Central memory CD8-positive, alpha-beta T cell (primary cell): ENCODE data around the gene CENPF.

Experiments
- ATAC-seq: fragments of 150-1000 bp; cut with Tn5 transposase; replicated peaks from 2 replicates; pipeline ENCODE4 v1.10.0; 2022; ENCODE audit warnings: mild to moderate bottlenecking, moderate FRiP score, moderate number of reproducible peaks; ENCODE audit not compliant: poor library complexity, severe bottlenecking; ENCODE audit errors: extremely low read depth
- DNase-seq, 2 donors: peaks; one replicate each; pipeline ENCODE4 v3.0.0; 2021; ENCODE audit warnings: low spot score in 2 of 2
- H3K27ac Mint-ChIP-seq: one replicate; pipeline ENCODE4 v1.8.0; 2022; ENCODE audit warnings: low read depth, mild to moderate bottlenecking, moderate library complexity, mixed read lengths
- H3K27me3 Mint-ChIP-seq: one replicate; pipeline ENCODE4 v1.8.0; 2022; ENCODE audit warnings: mixed read lengths
- H3K36me3 Mint-ChIP-seq: one replicate; pipeline ENCODE4 v1.8.0; 2022; ENCODE audit warnings: mild to moderate bottlenecking, moderate library complexity, mixed read lengths; ENCODE audit not compliant: insufficient read depth
- H3K4me1 Mint-ChIP-seq: one replicate; pipeline ENCODE4 v1.8.0; 2022; ENCODE audit warnings: mixed read lengths
- H3K4me3 Mint-ChIP-seq: one replicate; pipeline ENCODE4 v1.8.0; 2022; ENCODE audit warnings: mild to moderate bottlenecking, moderate library complexity, mixed read lengths
- H3K9me3 Mint-ChIP-seq: one replicate; pipeline ENCODE4 v1.8.0; 2022; ENCODE audit warnings: mixed read lengths

CENPF gene

DNA sequence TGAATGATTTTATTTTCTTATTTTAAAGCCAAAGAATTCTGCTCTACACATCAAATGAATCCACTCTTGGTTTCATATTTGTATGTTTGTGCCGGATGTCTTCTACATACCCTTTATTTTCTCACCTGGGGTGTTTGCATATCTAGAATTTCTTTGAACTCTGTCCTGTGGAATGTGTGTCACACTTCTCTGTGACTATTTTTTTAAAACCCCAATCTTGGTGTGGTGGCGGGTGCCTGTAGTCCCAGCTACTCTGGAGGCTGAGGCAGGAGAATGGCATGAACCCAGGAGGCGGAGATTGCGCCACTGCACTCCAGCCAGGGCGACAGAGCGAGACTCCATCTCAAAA lies 35.4 kb downstream of the CENPF start:
- ATAC-seq, result peak; percentile 58
- H3K4me3 Mint-ChIP-seq, result peak overlapping the region; percentile 49

DNA sequence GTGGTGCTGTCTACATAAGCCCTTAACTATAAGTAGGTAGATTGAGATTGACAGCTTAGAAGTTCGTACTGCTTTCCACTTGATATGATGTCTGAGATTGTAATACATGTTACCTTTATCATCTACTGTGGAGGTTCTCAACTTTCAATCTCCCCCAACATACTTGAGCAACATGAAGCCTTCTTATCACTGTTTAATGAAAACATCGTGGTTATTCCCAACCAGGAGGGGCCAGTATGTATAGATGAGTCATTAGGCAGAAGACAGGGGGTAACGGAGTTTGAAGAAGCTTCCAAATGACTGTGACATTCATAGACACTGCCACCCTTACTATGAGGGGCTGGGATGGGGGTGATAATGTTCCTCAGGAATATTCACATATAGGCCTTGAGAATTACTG lies 36.0 kb downstream of the CENPF start:
- no peak overlapping the region for H3K27ac Mint-ChIP-seq
- peaks cover 8% of the 10 kb centered on the region for H3K4me1 Mint-ChIP-seq
- no peak overlapping the region for H3K4me3 Mint-ChIP-seq
- peaks cover 4% of the 10 kb centered on the region for H3K36me3 Mint-ChIP-seq
- H3K27me3 Mint-ChIP-seq, result no peaks in the 10 kb centered on the region
- ATAC-seq (no peak), DNase-seq (no peak)
- H3K9me3 Mint-ChIP-seq, result no peaks in the 10 kb centered on the region

More for the DNA sequence above, 35.4 kb downstream of the CENPF start:
- no peaks in the 10 kb centered on the region for H3K9me3 Mint-ChIP-seq
- H3K36me3 Mint-ChIP-seq, result peaks cover 4% of the 10 kb centered on the region
- no peak overlapping the region for H3K27ac Mint-ChIP-seq
- H3K4me1 Mint-ChIP-seq, result peaks cover 13% of the 10 kb centered on the region
- no peak for DNase-seq
- H3K27me3 Mint-ChIP-seq, result no peaks in the 10 kb centered on the region

DNA sequence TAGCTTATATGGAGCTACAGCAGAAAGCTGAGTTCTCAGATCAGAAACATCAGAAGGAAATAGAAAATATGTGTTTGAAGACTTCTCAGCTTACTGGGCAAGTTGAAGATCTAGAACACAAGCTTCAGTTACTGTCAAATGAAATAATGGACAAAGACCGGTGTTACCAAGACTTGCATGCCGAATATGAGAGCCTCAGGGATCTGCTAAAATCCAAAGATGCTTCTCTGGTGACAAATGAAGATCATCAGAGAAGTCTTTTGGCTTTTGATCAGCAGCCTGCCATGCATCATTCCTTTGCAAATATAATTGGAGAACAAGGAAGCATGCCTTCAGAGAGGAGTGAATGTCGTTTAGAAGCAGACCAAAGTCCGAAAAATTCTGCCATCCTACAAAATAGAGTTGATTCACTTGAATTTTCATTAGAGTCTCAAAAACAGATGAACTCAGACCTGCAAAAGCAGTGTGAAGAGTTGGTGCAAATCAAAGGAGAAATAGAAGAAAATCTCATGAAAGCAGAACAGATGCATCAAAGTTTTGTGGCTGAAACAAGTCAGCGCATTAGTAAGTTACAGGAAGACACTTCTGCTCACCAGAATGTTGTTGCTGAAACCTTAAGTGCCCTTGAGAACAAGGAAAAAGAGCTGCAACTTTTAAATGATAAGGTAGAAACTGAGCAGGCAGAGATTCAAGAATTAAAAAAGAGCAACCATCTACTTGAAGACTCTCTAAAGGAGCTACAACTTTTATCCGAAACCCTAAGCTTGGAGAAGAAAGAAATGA lies 37.6 kb downstream of the CENPF start:
- no peak for DNase-seq
- peaks cover 8% of the 10 kb centered on the region for H3K4me1 Mint-ChIP-seq
- H3K27ac Mint-ChIP-seq, result no peak overlapping the region
- H3K4me3 Mint-ChIP-seq, result no peak overlapping the region
- peaks cover 2% of the 10 kb centered on the region for H3K36me3 Mint-ChIP-seq
- H3K27me3 Mint-ChIP-seq, result no peaks in the 10 kb centered on the region
- ATAC-seq, result no peak
- H3K9me3 Mint-ChIP-seq, result no peaks in the 10 kb centered on the region

DNA sequence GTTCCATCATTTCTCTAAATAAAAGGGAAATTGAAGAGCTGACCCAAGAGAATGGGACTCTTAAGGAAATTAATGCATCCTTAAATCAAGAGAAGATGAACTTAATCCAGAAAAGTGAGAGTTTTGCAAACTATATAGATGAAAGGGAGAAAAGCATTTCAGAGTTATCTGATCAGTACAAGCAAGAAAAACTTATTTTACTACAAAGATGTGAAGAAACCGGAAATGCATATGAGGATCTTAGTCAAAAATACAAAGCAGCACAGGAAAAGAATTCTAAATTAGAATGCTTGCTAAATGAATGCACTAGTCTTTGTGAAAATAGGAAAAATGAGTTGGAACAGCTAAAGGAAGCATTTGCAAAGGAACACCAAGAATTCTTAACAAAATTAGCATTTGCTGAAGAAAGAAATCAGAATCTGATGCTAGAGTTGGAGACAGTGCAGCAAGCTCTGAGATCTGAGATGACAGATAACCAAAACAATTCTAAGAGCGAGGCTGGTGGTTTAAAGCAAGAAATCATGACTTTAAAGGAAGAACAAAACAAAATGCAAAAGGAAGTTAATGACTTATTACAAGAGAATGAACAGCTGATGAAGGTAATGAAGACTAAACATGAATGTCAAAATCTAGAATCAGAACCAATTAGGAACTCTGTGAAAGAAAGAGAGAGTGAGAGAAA lies 38.4 kb downstream of the CENPF start:
- Mint-ChIP-seq H3K9me3 (no peaks in the 10 kb centered on the region), H3K27me3 (no peaks in the 10 kb centered on the region)
- ATAC-seq, result peak; percentile 21

DNA sequence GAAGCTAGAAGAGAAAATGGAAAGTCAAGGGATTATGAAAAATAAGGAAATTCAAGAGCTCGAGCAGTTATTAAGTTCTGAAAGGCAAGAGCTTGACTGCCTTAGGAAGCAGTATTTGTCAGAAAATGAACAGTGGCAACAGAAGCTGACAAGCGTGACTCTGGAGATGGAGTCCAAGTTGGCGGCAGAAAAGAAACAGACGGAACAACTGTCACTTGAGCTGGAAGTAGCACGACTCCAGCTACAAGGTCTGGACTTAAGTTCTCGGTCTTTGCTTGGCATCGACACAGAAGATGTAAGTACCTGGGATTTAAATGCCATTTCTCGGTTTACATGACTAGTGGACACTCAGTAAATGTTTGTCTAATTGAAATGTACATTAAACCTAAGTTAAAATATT lies 40.0 kb downstream of the CENPF start:
- H3K27ac Mint-ChIP-seq, result no peak overlapping the region
- H3K9me3 Mint-ChIP-seq, result no peaks in the 10 kb centered on the region
- peaks cover 4% of the 10 kb centered on the region for H3K4me1 Mint-ChIP-seq
- DNase-seq (no peak), ATAC-seq (no peak)
- no peak overlapping the region for H3K4me3 Mint-ChIP-seq
- peaks cover 2% of the 10 kb centered on the region for H3K36me3 Mint-ChIP-seq
- H3K27me3 Mint-ChIP-seq, result no peaks in the 10 kb centered on the region

More for the DNA sequence above, 38.4 kb downstream of the CENPF start:
- peaks cover 2% of the 10 kb centered on the region for H3K36me3 Mint-ChIP-seq
- no peak overlapping the region for H3K27ac Mint-ChIP-seq
- DNase-seq, result no peak
- H3K4me1 Mint-ChIP-seq, result peaks cover 8% of the 10 kb centered on the region
- H3K4me3 Mint-ChIP-seq, result no peak overlapping the region

DNA sequence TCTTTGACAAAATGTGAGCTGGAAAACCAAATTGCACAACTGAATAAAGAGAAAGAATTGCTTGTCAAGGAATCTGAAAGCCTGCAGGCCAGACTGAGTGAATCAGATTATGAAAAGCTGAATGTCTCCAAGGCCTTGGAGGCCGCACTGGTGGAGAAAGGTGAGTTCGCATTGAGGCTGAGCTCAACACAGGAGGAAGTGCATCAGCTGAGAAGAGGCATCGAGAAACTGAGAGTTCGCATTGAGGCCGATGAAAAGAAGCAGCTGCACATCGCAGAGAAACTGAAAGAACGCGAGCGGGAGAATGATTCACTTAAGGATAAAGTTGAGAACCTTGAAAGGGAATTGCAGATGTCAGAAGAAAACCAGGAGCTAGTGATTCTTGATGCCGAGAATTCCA lies 42.7 kb downstream of the CENPF start:
- Mint-ChIP-seq H3K36me3 (no peaks in the 10 kb centered on the region), H3K4me3 (no peak overlapping the region), H3K9me3 (no peaks in the 10 kb centered on the region), H3K27me3 (no peaks in the 10 kb centered on the region), H3K27ac (no peak overlapping the region), H3K4me1 (no peaks in the 10 kb centered on the region)
- DNase-seq (no peak), ATAC-seq (no peak)

DNA sequence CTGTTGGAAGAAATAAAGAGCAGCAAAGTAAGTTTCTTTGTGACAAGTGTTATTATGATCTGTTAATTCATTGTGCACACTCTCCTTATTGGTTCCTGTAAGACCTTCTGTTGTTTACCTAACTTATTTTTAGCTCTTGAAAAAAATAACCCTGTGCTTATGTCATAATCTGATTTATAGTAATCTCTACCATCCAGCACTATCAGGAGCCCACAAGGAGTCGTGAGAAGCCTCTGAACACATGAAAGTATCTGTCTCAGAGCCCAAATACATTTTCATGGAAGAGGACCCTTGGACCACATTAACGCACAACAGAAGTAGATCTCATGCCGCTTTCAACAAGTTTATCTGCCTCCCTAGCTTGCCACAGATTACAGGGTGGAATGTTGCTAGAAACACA lies 45.8 kb downstream of the CENPF start:
- no peak for DNase-seq
- Mint-ChIP-seq H3K4me1 (no peaks in the 10 kb centered on the region), H3K4me3 (no peak overlapping the region), H3K27me3 (no peaks in the 10 kb centered on the region), H3K27ac (no peak overlapping the region), H3K36me3 (peaks cover 2% of the 10 kb centered on the region), H3K9me3 (no peaks in the 10 kb centered on the region)
- ATAC-seq, result no peak

DNA sequence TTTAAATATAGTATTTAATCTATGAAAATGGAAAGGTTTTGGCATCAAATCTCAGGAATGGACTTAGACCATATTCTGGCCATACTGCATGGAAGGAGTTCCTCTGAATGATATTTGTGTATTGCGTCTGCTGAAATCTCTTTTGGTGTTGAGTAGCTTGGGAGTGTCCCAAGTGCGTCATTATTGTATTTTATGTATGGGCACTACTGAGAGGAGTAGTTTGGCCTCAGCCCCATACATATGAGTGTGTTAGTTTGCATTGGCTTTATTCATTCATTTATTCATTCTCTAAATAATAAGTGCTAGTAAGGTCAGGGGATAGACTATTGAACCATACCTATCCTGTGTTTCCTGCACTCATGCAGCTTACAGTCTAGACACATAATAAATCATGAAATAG lies 46.6 kb downstream of the CENPF start:
- DNase-seq (no peak), ATAC-seq (no peak)
- Mint-ChIP-seq H3K9me3 (no peaks in the 10 kb centered on the region), H3K4me3 (no peak overlapping the region), H3K4me1 (no peaks in the 10 kb centered on the region), H3K27ac (no peak overlapping the region), H3K27me3 (no peaks in the 10 kb centered on the region), H3K36me3 (peaks cover 2% of the 10 kb centered on the region)

DNA sequence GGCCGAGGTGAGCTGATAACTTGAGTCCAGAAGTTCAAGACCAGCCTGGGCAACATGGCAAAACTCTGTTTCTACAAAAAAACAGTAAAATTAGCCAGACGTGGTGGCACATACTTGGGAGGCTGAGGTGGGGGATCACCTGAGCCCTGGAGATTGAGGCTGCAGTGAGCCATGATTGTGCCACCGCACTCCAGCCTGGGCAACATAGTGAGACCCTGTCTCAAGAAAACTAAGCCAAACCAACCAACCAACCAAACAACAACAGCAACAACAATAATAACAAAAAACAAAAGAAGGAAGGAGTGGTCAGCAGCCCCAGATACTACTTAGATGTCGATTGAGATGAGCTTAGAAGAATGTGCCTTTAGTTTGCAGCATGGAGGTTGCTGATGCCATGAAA lies 47.7 kb downstream of the CENPF start:
- H3K9me3 Mint-ChIP-seq, result no peaks in the 10 kb centered on the region
- ATAC-seq, result no peak

DNA sequence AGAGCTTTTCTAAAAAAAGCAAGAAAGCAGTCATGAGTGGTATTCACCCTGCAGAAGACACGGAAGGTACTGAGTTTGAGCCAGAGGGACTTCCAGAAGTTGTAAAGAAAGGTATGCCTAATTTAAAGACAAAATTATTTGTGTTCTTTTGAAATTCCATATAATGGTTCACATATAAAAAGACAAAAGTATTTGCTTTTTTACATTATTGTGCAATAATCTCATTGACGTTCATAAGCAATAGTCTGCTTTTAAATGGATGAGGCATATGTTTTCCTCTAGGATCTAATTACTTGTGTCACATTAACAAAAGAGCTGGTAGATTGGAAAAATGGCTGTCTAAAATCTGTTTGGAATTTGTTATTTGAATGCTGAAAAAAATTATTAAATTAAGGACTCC lies 54.3 kb downstream of the CENPF start:
- DNase-seq, result no peak
- Mint-ChIP-seq H3K36me3 (peaks cover 7% of the 10 kb centered on the region), H3K4me1 (no peaks in the 10 kb centered on the region), H3K4me3 (no peak overlapping the region), H3K9me3 (no peaks in the 10 kb centered on the region), H3K27me3 (no peaks in the 10 kb centered on the region), H3K27ac (no peak overlapping the region)
- no peak for ATAC-seq

More for the DNA sequence above, 47.7 kb downstream of the CENPF start:
- no peaks in the 10 kb centered on the region for H3K4me1 Mint-ChIP-seq
- H3K27me3 Mint-ChIP-seq, result no peaks in the 10 kb centered on the region
- no peak for DNase-seq
- H3K27ac Mint-ChIP-seq, result no peak overlapping the region
- H3K36me3 Mint-ChIP-seq, result peaks cover 3% of the 10 kb centered on the region
- H3K4me3 Mint-ChIP-seq, result no peak overlapping the region

DNA sequence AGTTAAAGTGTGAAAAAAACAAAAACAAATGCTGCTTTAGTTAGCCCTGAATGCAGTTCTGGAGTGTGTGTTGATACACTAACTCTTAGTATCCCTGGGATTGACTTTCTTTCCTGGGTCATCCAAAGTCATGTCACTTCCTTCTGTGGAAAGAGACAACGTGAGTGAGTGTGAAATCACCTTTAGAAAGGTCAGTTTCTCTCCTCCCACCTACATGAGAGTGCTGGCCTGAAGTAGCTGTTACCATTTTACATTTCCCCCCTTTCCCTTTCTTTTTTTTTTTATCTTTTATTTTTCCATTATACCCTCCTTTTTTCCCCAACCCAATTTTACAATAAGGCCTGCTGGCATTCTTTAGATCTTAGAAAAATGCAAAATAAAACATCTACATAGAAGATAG lies 55.2 kb downstream of the CENPF start:
- no peaks in the 10 kb centered on the region for H3K27me3 Mint-ChIP-seq
- H3K36me3 Mint-ChIP-seq, result peaks cover 7% of the 10 kb centered on the region
- no peak overlapping the region for H3K27ac Mint-ChIP-seq
- no peak for ATAC-seq
- DNase-seq, result no peak
- no peaks in the 10 kb centered on the region for H3K9me3 Mint-ChIP-seq
- no peak overlapping the region for H3K4me3 Mint-ChIP-seq
- H3K4me1 Mint-ChIP-seq, result no peaks in the 10 kb centered on the region

DNA sequence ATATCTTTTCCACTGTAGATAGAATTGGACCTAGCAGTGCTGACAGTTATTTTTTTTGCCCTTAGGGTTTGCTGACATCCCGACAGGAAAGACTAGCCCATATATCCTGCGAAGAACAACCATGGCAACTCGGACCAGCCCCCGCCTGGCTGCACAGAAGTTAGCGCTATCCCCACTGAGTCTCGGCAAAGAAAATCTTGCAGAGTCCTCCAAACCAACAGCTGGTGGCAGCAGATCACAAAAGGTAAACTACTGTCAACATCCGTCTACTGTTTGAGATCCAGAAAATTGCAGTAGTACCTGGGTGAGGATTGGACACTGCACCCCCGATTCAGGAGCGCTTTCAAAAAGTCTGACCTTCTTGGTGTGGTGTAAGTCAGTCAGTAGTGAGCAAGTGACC lies 55.8 kb downstream of the CENPF start:
- no peak for ATAC-seq
- no peaks in the 10 kb centered on the region for H3K9me3 Mint-ChIP-seq
- H3K27ac Mint-ChIP-seq, result no peak overlapping the region

DNA sequence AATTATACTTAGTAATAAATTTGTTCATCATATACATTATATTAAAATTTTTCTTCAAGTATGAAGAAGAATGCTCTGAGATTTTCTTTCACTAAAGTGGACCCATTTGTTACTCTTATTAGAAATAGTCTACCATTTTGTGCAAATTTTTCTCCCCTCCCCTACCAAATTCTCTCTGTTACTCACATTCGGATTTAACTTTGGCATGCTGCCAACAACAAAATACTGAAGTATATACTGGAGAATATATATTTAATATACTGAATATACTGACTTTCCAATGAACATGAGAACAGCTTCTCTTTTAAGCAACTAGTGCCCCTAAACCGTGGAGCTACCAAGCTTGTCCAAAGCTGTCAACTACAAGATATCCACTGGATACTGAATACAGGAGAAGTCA lies 57.2 kb downstream of the CENPF start:
- ATAC-seq, result no peak
- H3K4me3 Mint-ChIP-seq, result no peak overlapping the region
- no peaks in the 10 kb centered on the region for H3K4me1 Mint-ChIP-seq
- no peaks in the 10 kb centered on the region for H3K27me3 Mint-ChIP-seq
- no peaks in the 10 kb centered on the region for H3K9me3 Mint-ChIP-seq
- no peak overlapping the region for H3K27ac Mint-ChIP-seq
- no peak for DNase-seq
- H3K36me3 Mint-ChIP-seq, result peaks cover 7% of the 10 kb centered on the region

More for the DNA sequence above, 55.8 kb downstream of the CENPF start:
- no peak overlapping the region for H3K4me3 Mint-ChIP-seq
- no peaks in the 10 kb centered on the region for H3K4me1 Mint-ChIP-seq
- H3K36me3 Mint-ChIP-seq, result peaks cover 7% of the 10 kb centered on the region
- no peak for DNase-seq
- H3K27me3 Mint-ChIP-seq, result no peaks in the 10 kb centered on the region
